ENCODE data around the gene OLA1. TPM values are rescaled to one million over a fixed set of nuclear protein-coding genes. Genes with fewer than 3 reads are reported as not detected.

OLA1 gene
- polyA plus RNA-seq, 1 donor from 2014 or later = 134 TPM

DNA sequence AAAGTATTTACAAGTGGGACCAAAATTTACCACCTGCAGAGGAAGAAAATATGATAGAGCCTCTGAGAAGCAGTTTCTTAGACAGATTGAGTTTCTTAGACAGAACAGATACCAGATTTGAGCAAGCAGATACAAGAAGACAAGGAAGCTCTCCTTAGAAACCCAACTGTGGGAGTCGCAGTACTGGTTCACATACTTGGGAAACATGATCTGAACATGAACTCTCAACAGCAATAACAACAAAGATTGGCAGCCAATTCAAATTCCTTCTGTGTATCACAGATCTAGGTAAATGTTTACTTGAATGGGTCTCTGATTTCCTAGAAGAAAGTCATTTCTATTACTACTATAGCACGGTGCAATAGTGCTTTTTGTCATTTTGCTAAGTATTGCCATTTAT is 82.1 kb downstream of the OLA1 start:
- no peaks in the 10 kb centered on the region for H3K9me3 ChIP-seq (ENCODE audit: low read length)
- no peaks in the 10 kb centered on the region for H3K9me2 ChIP-seq (ENCODE audit: insufficient read depth, low read length)
- no peaks in the 10 kb centered on the region for H3F3A ChIP-seq (ENCODE audit: insufficient read depth, low read length, poor library complexity, severe bottlenecking)
- no peak overlapping the region for H3K4me2 ChIP-seq (ENCODE audit: low read length)
- TF ChIP-seq RAD21 (conservative IDR thresholded peaks at IDR 0.05) = no peak
- no peak overlapping the region for H3K27ac ChIP-seq (ENCODE audit: low read length)
- no peaks in the 10 kb centered on the region for H4K20me1 ChIP-seq (ENCODE audit: insufficient read depth)
- H3K4me3 ChIP-seq (ENCODE audit: low read length) = no peak overlapping the region
- no peaks in the 10 kb centered on the region for H3K27me3 ChIP-seq (ENCODE audit: insufficient read depth, low read depth, low read length)
- H2AFZ ChIP-seq (ENCODE audit: low read depth, low read length) = no peak overlapping the region
- no peaks in the 10 kb centered on the region for H3K36me3 ChIP-seq (ENCODE audit: insufficient read depth, low read length)
- H3K9ac ChIP-seq (ENCODE audit: low read length) = no peak overlapping the region
- peaks cover 18% of the 10 kb centered on the region for H3K79me2 ChIP-seq (replicated peaks; ENCODE audit: insufficient read depth, low read length)

DNA sequence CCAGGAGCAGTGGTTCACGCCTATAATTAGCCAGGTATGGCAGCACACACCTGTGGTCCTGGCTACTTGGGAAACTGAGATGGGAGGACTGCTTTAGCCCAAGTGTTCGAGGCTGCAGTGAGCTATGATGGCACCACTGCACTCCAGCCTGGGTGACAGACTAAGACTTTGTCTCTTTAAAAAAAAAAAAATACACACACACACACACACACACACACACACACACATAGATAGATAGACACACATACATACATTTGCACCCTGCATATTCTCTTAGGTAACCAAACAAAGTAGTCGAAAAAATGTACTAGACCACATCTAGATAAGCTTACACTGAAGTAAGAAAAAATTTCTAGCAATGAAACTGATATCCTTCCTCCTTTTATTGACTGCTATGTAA is 86.8 kb downstream of the OLA1 start:
- H4K20me1 ChIP-seq (ENCODE audit: insufficient read depth) = no peaks in the 10 kb centered on the region
- H3K9ac ChIP-seq (ENCODE audit: low read length) = no peak overlapping the region
- no peaks in the 10 kb centered on the region for H3K27me3 ChIP-seq (ENCODE audit: insufficient read depth, low read depth, low read length)
- no peaks in the 10 kb centered on the region for H3K9me3 ChIP-seq (ENCODE audit: low read length)
- H3K27ac ChIP-seq (ENCODE audit: low read length) = no peak overlapping the region
- no peak overlapping the region for H3K4me2 ChIP-seq (ENCODE audit: low read length)
- TF ChIP-seq EZH2 (IDR thresholded peaks at IDR 0.05; ENCODE audit: borderline replicate concordance, insufficient read depth, low read length, poor library complexity, severe bottlenecking) (no peak), CTCF (IDR thresholded peaks at IDR 0.05; ENCODE audit: poor library complexity, severe bottlenecking) (no peak), RAD21 (conservative IDR thresholded peaks at IDR 0.05) (no peak), POLR2AphosphoS5 (IDR thresholded peaks at IDR 0.05) (no peak), EP300 (conservative IDR thresholded peaks at IDR 0.05; ENCODE audit: poor library complexity, severe bottlenecking) (no peak), TAF1 (IDR thresholded peaks at IDR 0.05; ENCODE audit: low read depth) (no peak), SMC3 (conservative IDR thresholded peaks at IDR 0.05; ENCODE audit: poor library complexity) (no peak), MXI1 (conservative IDR thresholded peaks at IDR 0.05; ENCODE audit: poor library complexity, severe bottlenecking) (no peak)
- TF ChIP-seq, protein P1, sequence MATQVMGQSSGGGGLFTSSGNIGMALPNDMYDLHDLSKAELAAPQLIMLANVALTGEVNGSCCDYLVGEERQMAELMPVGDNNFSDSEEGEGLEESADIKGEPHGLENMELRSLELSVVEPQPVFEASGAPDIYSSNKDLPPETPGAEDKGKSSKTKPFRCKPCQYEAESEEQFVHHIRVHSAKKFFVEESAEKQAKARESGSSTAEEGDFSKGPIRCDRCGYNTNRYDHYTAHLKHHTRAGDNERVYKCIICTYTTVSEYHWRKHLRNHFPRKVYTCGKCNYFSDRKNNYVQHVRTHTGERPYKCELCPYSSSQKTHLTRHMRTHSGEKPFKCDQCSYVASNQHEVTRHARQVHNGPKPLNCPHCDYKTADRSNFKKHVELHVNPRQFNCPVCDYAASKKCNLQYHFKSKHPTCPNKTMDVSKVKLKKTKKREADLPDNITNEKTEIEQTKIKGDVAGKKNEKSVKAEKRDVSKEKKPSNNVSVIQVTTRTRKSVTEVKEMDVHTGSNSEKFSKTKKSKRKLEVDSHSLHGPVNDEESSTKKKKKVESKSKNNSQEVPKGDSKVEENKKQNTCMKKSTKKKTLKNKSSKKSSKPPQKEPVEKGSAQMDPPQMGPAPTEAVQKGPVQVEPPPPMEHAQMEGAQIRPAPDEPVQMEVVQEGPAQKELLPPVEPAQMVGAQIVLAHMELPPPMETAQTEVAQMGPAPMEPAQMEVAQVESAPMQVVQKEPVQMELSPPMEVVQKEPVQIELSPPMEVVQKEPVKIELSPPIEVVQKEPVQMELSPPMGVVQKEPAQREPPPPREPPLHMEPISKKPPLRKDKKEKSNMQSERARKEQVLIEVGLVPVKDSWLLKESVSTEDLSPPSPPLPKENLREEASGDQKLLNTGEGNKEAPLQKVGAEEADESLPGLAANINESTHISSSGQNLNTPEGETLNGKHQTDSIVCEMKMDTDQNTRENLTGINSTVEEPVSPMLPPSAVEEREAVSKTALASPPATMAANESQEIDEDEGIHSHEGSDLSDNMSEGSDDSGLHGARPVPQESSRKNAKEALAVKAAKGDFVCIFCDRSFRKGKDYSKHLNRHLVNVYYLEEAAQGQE (IDR thresholded peaks at IDR 0.05; ENCODE audit: borderline replicate concordance) = no peak
- no peaks in the 10 kb centered on the region for H3F3A ChIP-seq (ENCODE audit: insufficient read depth, low read length, poor library complexity, severe bottlenecking)
- no peaks in the 10 kb centered on the region for H3K36me3 ChIP-seq (ENCODE audit: insufficient read depth, low read length)
- no peaks in the 10 kb centered on the region for H3K9me2 ChIP-seq (ENCODE audit: insufficient read depth, low read length)
- no peak overlapping the region for H3K4me3 ChIP-seq (ENCODE audit: low read length)
- peaks cover 16% of the 10 kb centered on the region for H3K79me2 ChIP-seq (replicated peaks; ENCODE audit: insufficient read depth, low read length)
- H2AFZ ChIP-seq (ENCODE audit: low read depth, low read length) = no peak overlapping the region

- H3K79me2 ChIP-seq (replicated peaks; ENCODE audit: insufficient read depth, low read length) = peaks cover 10% of the 10 kb centered on the region
These were observed 90.3 kb downstream of the OLA1 start for GRCh38 chr2:174158003-174158402.

More at GRCh38 chr2:174158003-174158402, 90.3 kb downstream of the OLA1 start:
- Histone ChIP-seq H3K9ac (ENCODE audit: low read length) (no peak overlapping the region), H4K20me1 (ENCODE audit: insufficient read depth) (no peaks in the 10 kb centered on the region), H2AFZ (ENCODE audit: low read depth, low read length) (no peak overlapping the region), H3F3A (ENCODE audit: insufficient read depth, low read length, poor library complexity, severe bottlenecking) (no peaks in the 10 kb centered on the region), H3K4me3 (ENCODE audit: low read length) (no peak overlapping the region), H3K9me2 (ENCODE audit: insufficient read depth, low read length) (no peaks in the 10 kb centered on the region), H3K27ac (ENCODE audit: low read length) (no peak overlapping the region), H3K27me3 (ENCODE audit: insufficient read depth, low read depth, low read length) (no peaks in the 10 kb centered on the region), H3K4me2 (ENCODE audit: low read length) (no peak overlapping the region), H3K9me3 (ENCODE audit: low read length) (no peaks in the 10 kb centered on the region), H3K36me3 (ENCODE audit: insufficient read depth, low read length) (no peaks in the 10 kb centered on the region)
- TF ChIP-seq CTCF (IDR thresholded peaks at IDR 0.05; ENCODE audit: poor library complexity, severe bottlenecking) = peak; percentile 27
- TF ChIP-seq SMC3 (conservative IDR thresholded peaks at IDR 0.05; ENCODE audit: poor library complexity) = no peak
- TF ChIP-seq POLR2AphosphoS5 (IDR thresholded peaks at IDR 0.05) = no peak
- no peak for TF ChIP-seq RAD21 (conservative IDR thresholded peaks at IDR 0.05)
- TF ChIP-seq, protein P1 (IDR thresholded peaks at IDR 0.05; ENCODE audit: borderline replicate concordance) = no peak
- TF ChIP-seq EZH2 (IDR thresholded peaks at IDR 0.05; ENCODE audit: borderline replicate concordance, insufficient read depth, low read length, poor library complexity, severe bottlenecking) = no peak
